ENCODE measurements around the gene SLC48A1.

DNA sequence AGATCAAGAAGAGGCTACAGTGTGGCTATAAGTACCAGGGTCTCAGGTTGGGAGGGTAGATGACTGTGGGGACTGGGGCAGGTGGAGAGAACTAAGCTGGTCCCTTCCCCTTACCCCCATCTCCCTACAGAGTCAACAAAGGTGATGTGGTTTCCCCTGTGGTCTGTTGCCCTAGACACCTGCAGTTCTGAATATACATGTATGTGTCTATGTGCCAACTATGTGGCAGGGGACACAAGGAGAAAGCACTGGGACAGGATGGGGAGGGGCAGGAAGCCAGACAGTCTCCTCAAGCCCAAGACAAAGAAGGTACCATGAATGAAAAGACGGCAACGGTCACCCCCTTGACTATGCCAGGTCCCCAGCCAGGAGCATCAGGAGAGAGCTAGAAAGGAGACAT lies 51.2 kb downstream of the SLC48A1 start:
- TF ChIP-seq, protein P1, sequence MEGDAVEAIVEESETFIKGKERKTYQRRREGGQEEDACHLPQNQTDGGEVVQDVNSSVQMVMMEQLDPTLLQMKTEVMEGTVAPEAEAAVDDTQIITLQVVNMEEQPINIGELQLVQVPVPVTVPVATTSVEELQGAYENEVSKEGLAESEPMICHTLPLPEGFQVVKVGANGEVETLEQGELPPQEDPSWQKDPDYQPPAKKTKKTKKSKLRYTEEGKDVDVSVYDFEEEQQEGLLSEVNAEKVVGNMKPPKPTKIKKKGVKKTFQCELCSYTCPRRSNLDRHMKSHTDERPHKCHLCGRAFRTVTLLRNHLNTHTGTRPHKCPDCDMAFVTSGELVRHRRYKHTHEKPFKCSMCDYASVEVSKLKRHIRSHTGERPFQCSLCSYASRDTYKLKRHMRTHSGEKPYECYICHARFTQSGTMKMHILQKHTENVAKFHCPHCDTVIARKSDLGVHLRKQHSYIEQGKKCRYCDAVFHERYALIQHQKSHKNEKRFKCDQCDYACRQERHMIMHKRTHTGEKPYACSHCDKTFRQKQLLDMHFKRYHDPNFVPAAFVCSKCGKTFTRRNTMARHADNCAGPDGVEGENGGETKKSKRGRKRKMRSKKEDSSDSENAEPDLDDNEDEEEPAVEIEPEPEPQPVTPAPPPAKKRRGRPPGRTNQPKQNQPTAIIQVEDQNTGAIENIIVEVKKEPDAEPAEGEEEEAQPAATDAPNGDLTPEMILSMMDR (optimal IDR thresholded peaks at IDR 0.05 in 1 of 3, IDR thresholded peaks at IDR 0.05 in 1 of 3, conservative IDR thresholded peaks at IDR 0.05 in 1 of 3; ENCODE audit: extremely low read depth in 1 of 3, insufficient read depth in 2 of 3, low read length in 3 of 3): no peak
- no peak for TF ChIP-seq EZH2 (IDR thresholded peaks at IDR 0.05; ENCODE audit: low read length)
